Prostate gland (tissue), 2 donors: ENCODE data around the gene ANXA1.

Experiments
- CTCF ChIP-seq, 4 experiments: fragments of 200-600 bp in 2 of 4; fragments of 450-650 bp in 2 of 4; sonication (generic) in 2 of 4; IDR thresholded peaks; 1 replicate in 3 of 4; 2 replicates in 1 of 4; pipeline ENCODE4 v1.5.1; 2016 to 2019; ENCODE audit warnings: antibody characterized with exemption in 4 of 4, mild to moderate bottlenecking in 2 of 4, moderate library complexity in 2 of 4
- POLR2A ChIP-seq: fragments of 450-650 bp; IDR thresholded peaks from one replicate; pipeline ENCODE4 v1.6.1; 2016; ENCODE audit warnings: antibody characterized with exemption, mild to moderate bottlenecking
- POLR2AphosphoS5 ChIP-seq: sonication (generic); formaldehyde crosslinking; IDR thresholded peaks from one replicate; pipeline ENCODE4 v1.6.1; 2017; ENCODE audit warnings: antibody characterized with exemption

GRCh38 chr9:73118286-73118685 is 33.4 kb upstream of the ANXA1 start:
- TF ChIP-seq CTCF (IDR thresholded peaks at IDR 0.05) = no peak
- TF ChIP-seq POLR2A = no peak
- TF ChIP-seq POLR2AphosphoS5 = no peak
